ENCODE data around the gene FNDC3B.

FNDC3B gene

DNA sequence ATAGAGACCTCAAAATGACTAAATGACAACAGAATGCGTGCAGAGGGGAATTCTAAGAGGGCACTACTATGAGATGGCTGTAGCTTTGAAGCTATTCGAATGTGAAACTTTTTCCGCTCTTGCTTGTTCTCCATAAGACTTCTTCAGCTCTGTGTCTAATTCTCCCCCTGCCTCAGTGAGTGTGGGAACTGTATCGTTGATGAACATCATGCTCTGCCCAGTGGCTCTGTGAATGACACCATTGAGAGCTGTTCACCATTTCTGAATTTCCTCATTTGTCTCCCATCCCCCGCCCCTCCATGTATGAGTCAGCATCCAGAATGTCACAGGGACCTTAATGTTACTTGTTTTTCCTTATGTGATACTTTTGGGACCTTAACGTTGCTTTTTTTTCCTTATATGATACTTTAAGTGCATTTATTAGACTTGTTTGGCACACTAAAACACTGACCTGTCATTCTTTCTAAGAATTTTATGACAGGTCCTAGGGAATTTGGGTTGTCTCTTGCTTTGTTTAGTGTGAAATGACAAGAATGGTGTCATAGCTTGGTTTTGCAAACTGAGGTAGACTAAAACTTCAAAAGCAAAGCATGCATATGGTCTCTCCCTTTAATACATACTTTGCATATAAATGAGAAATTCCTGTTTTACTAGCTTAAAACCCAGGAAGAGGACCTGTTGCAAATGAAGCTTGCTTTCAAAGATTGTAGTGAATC, 99.6 kb downstream of the FNDC3B start:
- DNase-seq: no peak

DNA sequence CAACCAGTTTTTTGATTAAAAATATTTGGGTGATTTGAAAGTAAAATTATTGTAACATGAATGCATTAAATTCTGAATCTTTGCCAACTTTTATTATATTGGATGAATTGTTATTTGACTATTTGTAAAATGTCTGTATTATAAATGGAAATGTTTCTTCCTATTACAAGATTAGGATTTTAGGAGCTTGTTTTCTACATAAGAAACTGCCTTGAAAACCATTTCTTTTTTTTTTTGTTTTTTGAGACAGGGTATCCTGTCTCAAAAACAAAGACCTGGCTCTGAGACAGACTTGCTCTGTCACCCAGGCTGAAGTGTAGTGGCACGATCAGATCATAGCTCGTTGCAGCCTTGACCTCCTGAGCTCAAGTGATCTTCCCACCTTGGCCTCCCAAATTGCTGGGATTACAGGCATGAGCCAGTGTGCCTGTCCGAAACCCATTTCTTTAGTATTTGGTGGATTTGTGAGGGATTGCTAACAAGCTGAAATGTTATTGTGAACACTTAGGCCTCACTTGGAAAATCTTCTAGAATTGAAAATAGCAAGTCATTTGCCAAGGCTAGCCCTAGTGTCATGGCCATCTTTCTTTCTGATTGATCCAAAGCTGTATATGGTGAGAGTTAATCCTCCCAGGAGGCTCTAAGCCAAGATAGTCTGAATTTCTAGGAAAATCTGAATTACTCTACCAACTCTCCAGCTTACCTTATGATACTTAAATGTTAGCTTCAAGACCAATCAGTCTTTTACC, 100.3 kb downstream of the FNDC3B start:
- DNase-seq: no peak

DNA sequence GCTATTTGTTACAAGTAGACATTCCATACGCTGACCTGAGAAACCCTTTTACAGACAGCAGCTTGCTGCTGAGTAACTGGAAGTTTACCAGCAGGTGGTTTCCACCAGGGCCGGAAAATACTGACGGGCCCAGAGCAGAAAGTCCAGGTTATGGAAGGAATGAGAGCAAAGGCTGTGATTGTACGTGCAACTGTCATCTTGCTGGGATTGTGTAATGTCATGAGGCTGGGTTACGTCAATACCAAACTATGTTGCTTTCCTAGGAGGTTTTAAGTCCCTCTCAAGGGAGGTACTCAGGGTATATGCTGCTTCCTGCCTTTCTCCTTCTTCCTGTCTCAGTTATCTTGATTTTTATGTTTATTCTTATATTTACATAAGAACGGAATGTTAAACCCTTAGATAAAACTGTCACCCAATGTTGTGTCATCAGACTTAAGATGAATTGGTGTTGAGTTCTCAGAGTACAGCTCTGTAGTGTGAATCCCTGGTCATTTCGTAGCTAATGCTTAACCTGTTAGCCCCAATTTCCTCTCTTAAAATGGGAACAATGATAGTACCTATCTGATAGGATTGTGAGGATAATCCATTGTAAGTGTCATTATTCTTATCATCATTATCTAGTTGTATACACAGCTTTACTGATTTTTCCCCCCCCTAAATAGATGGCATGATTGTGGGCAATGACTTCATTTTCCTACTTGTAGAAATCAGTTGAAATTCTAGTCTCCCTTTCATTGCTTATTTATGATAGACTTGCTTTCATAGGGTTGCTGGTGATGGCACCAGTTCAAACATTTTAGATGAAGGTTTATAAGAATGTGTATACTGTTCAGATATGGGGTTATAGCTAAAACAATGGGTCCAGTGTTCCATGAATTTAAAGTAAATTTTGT, 101.4 kb downstream of the FNDC3B start:
- DNase-seq: no peak

DNA sequence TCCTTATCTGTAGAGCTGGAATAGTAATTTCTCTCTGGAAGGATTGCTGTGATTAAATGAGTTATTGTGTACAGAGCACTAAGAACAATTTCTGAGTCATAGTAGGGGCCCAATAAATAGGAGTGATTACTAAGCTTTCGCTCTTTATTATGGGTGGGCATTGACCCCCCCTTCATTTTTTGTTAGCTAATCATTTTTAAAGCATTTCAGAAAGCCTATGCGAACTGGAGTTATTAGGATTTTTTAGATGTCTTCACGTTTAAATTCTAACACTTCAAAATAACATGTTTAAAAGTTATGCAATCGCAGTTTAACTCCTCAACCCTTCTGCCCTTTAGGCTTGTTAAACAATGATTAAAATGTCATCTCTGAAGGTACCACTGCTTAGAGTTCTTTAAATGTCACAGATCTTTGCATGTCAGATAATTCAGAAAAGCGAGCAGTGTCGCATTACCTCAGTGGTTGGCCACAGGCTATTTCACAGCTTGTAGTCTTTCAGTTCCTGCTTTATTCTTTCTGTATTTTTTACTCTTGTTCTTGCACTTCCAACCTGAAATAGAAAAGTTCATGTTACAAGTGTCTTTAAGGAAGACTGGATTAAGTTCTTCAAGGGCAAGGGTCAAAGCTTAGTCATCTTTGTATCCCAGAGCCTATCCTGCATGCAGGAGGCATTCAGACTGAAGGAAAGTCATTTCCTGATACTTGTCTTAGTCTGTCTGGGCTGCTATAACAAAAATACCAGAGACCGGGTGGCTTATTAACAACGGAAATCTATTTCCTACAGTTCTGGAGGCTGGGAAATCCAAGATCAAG, 102.9 kb downstream of the FNDC3B start:
- DNase-seq: no peak

DNA sequence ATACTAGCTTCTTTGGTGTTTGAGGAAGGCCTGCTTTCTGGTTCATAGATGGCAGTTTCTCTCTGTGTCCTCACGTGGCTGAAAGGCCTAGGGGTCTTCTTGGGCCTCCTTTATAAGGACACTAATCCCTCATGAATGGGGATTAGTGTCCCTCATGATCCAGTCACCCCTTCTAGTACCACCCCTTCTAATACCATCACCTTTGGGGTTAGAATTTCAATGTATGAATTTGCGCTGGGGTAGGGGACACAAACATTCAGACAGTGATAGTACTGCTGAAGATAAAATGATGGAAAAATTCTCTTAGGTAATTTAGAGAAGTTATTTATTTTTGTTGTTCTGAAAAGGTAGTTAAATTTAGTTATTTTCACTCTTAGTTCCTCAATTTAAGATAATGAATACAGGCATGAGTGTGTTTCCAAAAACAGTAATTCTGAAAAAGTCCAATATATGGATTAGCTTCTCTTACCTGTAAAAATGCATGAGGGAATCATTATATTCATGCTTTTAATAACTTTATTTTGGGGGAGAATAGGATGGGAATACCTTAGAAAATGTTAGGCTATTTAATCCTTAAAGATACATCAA, 103.6 kb downstream of the FNDC3B start:
- no peak for DNase-seq

DNA sequence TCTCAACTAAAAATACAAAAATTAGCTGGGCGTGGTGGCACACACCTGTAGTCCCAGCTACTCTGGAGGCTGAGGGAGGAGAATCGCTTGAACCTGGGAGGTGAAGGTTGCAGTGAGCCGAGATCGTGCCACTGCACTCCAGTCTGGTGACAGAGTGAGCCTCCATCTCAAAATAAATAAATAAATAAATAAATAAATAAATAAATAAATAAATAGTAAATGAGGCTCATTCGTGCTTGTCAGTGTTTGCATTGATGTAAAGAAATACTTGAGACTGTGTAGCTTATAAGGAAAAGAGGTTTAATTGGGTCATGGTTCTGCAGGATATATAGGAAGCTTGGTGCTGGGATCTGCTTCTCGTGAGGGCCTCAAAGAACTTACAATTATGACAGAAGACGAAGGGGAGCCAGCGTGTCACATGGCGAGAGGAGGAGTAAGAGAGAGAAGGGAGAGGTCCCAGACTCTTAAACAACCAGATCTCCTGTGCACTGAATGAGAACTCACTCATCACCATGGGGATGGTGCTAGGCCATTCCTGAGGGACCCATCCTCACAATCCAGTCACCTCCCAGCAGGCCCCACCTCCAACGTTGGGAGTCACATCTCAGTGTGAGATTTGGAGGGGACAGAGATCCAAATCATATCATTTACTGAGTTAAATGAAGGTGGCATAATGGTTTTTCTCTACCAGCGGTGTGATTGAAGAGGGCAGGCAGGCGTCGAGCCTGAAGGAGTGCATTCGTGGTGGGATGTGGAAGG, 104.5 kb downstream of the FNDC3B start:
- no peak for DNase-seq

DNA sequence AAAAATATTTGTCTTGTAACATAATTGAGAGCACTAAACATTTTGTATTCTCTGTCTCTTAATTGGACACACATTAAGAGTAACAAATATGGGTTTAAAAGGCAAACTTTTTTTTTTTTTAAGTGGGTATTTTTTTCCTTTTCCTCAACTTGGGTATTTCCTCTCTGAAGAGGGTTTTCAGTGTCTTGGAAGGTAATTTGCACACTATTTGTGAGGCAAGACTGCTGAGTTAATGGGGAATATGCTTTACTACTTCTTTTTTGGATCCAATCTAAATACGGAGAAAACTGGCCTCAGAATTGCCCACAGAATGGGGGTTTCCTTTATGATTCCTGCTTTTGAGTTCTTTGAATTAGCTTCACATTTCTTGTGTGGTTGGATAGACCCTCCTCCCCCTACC, 105.2 kb downstream of the FNDC3B start:
- no peak for DNase-seq

DNA sequence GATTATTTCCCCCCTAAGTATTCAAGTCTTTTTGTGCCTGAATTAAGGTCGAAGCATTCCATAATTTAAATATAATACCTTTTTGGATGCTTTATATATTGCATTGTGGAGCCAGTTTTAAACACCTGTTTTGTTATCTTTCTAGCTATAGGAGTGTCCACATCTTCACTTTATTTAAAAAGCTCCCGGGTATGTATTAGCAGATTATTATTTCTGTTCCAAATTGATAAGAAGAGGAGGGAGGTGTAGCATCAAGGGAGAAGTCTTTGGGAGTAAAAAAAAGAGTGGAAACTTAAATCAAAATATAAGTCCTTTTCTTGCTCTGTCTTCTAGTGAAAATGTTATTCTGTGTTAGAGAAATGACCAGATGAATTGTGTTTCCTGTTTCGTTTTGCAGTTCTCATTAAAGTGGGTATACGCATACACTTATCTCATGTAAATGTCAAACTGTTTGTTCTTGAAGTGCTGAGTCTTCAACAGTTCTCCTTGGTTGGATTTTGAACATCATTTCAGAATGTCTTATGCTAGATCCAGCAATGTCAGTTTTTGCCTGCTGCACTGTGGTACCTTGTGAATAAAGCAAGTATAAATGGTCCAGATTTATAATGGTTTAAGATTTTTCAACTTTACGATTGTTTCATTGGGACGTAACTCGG, 105.8 kb downstream of the FNDC3B start:
- no peak for DNase-seq

DNA sequence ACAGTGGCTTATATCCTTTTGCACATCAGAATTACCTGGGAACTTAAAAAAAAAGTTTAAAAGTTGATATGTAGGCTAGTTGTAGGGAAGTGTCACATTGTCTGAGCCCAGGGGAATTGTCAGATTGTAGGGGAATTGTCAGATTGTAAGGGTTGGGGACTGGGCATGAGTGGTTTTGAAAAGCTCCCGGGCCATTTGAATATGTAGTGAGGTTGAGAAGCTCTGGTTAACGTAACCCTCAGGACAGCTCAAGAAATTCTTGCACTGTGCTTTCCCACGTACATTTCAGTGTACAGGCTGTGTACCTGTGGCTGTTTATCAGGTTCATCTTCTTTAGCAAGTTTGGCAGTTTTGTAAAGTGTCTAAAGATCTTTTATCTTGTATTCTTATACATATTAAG, 107.0 kb downstream of the FNDC3B start:
- DNase-seq: no peak

DNA sequence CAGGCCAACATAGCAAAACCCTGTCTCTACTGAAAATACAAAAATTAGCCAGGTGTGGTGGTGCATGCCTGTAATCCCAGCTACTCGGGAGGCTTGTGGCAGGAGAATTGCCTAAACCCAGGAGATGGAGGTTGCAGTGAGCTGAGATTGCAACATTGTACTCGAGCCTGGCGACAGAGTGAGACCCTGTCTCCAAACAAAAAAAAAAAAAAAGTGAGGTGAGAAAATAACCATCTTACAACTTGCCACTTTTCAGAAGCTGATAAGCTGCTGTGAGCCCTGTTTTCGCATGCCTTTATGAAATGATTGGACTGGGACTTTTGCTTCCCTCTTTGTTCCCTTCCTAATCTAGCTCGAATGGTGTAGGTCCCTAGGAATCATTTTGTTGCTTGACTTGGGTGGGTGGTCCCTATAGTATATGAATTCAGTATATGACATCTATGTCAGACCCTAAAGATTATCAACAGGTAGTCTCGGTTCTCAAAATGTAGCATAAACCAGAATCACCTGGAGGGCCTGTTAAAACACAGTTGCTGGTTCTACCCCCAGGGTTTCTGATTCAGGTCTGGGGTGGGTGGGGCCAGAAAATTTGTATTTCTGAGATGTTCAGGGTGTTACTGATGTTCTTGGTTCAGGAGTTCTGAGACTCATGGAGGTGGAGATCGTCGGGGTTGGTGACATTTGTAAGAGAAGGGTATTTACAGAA, 107.9 kb downstream of the FNDC3B start:
- no peak for DNase-seq

DNA sequence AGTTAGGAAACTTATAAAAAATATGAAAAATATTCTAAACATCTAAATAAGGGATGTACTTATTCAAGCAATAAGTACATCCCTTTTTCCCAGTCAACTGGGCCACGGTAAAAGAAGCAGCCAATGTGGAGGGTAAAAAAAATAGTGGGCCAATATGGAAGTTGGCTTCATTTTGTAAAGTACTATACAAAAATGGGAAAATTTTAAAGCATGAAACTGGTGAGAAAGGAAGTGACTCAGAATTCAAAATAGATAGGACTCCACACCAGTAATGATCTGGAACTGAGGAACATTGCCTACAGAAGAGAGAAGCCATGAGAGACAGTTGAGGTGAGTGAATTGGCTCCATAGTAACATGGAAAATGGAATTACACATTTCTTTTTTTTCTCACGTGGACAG, 108.9 kb downstream of the FNDC3B start:
- no peak for DNase-seq

DNA sequence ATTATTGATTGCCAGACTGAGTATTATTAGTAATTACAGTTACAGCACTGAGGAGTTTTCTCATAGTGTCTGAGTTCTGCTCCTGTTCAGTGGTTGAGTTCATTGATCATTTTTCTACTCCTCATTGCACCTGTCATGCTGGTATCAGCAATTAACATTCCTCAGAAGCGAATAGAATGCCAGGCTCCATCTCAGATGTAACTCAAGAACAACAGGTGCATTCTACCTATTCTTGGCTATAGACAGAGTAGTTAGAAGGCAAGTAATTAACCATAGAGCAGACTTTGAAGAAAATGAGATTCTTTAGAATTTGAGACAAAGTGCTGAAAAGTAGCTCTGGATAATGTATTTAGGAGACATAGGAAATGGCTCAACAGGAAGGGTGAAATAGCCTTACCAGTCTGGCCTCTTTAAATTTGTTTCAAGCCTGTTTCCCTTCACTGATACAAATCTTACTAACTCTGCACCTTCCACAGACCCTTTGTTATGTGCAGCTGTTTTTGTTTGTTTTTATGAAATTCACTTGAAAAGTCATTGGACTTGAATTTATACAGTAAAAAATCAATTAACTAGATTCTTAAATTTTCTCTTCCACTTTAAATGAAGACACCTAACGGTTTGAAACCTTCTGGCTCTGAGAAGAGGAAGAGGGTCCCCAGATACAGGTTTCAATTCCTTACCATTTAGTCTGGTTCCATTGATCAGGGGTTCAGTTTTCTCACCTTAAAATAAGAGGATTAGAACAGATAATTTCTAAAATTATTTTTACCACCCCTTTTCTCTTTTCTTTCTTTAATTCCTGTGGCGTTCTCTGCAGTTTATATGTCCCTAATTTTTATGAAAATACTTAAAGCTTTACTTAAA, 109.6 kb downstream of the FNDC3B start:
- DNase-seq: no peak

DNA sequence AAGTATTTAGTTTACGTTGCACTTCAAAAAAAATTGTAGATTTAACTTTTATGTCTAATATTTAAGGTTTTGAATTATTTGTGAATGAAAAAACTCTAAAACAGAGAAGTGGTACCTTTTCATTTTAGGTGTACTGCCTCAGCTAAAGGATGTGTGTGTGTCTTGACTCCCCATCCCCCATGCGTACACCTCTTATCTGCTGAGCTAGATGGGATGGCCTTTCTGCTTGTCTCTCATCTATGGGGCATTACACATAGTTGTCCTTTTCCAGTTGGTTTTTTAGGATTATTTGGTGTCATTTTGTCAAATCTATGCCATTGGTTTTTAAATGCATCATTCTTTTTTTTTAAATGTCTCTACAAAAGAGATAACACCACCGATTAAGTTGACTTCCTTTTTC, 110.9 kb downstream of the FNDC3B start:
- DNase-seq: no peak

DNA sequence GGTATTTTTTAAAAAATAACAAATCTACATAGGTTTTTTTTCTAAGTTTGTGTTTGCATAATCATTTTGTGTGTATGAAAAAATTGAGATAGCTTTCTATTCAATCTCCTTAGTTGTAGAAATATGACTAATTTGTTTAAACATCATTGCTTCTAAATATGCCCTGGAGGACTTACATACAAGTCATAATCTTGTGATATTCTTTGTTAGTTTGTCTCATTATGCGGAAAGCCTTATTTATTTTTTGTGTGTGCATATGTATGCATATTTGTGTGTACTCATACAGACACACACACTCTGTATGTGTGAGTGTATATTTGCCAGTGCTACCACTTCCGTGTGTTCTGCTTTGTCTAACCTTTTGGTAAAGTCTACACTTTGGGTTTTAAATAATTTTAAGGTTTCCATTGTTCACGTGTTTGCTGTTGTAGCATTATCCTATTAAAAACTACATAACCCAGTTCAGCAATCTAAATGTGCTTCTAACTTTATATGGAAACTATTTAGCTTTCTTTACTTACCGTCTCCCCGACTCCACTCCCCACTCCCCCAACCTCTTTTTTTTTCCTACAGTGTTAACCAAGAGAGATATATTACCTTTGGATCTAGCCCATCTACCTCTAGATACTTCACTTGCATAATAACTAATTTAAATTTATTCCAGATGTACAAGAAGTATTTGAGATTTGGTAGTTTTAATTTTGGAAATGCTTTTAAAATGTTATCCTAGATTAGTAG, 111.7 kb downstream of the FNDC3B start:
- no peak for DNase-seq

DNA sequence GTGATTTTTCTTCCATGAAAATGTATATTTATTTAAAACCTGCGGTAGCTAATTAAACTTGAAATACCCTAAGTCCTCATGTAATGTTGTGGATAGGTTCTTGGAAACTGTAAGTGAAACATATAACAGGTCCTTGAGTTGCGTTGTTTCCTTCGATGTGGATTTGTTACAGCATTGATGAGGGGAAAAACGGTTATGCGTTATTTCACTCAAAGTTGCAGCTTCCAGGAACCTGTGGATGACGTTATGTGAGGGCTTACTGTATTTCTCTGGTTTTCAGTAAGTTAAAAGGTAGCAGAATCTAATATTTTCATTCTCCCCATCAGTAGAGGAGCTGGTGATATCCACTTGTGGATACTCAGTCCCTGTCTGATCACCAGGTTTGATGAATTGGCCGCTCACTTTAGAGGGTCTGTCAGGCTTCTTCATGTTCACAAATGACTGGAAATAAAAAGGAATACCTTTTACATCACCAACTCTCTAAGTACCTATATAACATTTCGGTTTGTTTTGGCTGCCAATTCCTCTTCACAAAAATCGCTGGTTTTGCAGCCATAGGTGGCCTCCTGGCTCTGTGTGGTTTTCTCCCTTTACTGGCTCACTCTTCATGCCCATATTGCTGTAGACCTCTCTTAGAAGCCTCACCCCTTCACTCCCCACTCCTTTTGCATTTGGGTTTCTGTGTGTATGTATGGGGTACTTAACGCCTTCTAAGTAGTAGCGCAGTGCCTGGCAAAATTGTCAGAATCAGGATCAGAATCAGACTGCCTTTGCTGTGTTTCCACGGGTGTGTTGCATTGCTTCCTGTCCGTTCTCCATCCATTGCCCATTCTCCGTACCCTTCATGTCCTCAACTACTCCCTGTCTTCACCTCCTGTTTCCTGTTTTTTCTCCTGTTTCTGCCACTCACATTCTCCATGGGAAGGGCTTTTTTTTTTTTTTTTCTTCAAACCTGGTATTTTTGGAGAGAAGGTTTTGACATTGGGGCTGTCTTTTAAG, 112.6 kb downstream of the FNDC3B start:
- DNase-seq: no peak

DNA sequence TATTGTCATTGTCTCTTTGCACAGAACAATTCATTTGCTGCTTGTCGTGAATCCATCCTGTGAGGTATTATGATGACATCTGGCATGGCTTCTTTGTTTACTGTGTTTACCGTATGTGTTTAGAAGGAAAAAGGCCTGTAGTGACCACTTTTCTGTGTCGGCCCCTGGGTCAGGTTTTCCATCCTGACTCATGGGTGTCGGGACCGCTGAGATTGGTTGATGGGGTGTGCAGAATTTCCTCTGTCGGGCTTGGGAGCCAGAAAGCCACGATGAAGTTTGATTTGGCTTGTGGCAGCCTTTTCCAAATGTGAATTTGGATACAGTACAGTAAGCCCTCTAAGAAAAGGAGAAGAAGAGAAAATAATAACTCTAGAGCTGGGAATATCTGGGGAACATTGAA, 113.5 kb downstream of the FNDC3B start:
- DNase-seq: no peak

DNA sequence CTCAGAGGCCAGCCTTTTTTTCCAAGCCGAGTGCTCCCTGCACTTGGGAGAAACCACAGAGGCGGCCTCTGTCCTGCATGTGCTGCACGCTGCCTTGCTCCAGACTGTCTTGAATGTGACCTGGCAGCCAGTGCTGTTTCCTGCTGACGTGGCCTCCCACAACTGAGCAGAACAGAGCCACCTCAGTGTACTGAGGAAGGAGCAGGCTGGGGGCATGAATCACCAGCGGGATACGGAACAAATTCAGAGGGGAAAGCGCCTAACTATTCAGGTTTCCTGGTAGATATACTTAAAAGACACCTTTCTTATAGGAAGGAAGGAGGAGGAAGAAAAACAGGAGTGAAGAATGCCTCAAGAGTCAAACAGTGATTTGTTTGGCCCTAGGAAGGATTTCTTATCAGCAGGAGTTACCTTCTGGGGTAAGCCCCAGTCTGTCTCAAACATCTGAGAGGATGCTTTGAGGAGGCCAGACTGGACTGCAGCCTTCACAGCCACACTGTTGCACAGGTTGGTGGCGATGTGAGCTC, 114.0 kb downstream of the FNDC3B start:
- no peak for DNase-seq

Data from NCI-H345 (cell line).